CD4-positive, alpha-beta T cell (primary cell): Measurements from ENCODE around the gene INPP4B. TPM values are rescaled to one million over a fixed set of nuclear protein-coding genes. Genes with fewer than 3 reads are reported as not detected.

Experiments used
- ATAC-seq: fragments of 200-7000 bp; cut with Tn5 transposase; one replicate; pipeline ENCODE4 v1.10.0; 2022; ENCODE audit warnings: mild to moderate bottlenecking; ENCODE audit not compliant: poor library complexity
- CTCF ChIA-PET: fragments of 350-600 bp; sonication (Branson Sonifier 250); formaldehyde crosslinking; loops from one replicate; lab custom pipeline; 2021; ENCODE audit warnings: antibody characterized with exemption, inconsistent platforms; lab: Charles Lee
- POLR2A ChIA-PET: fragments of 350-600 bp; sonication (Branson Sonifier 250); formaldehyde crosslinking; loops from one replicate; lab custom pipeline; 2021; ENCODE audit warnings: antibody characterized with exemption, inconsistent platforms; lab: Charles Lee
- DNase-seq, 14 experiments: peaks; one replicate each; pipeline ENCODE4 v3.0.0-alpha.2; 2013 to 2020; ENCODE audit warnings: mixed read lengths in 2 of 14
- H3K27ac ChIP-seq, 2 donors: one replicate each; pipeline versions ENCODE4 v1.5.1 to v1.7.0; 2013; ENCODE audit warnings: low read length in 2 of 2, low read depth in 1 of 2, mild to moderate bottlenecking in 1 of 2
- H3K27me3 ChIP-seq, 2 experiments: 1 replicate in 1 of 2; 2 replicates in 1 of 2; pipeline versions ENCODE4 v1.6.1 to v1.7.0; 2013; ENCODE audit warnings: low read length in 2 of 2, control low read depth in 1 of 2, mild to moderate bottlenecking in 1 of 2, moderate library complexity in 1 of 2; ENCODE audit not compliant: insufficient read depth in 2 of 2, control insufficient read depth in 1 of 2
- H3K36me3 ChIP-seq: one replicate; pipeline ENCODE4 v1.6.1; 2013; ENCODE audit warnings: low read length, control low read depth; ENCODE audit not compliant: insufficient read depth
- H3K4me1 ChIP-seq: one replicate; pipeline ENCODE4 v1.6.1; 2013; ENCODE audit warnings: low read length, control low read depth; ENCODE audit not compliant: insufficient read depth
- H3K4me3 ChIP-seq: one replicate; pipeline ENCODE4 v1.5.1; 2013; ENCODE audit warnings: mild to moderate bottlenecking, low read length, moderate library complexity
- H3K9me3 ChIP-seq, 2 experiments: 1 replicate in 1 of 2; 2 replicates in 1 of 2; pipeline versions ENCODE4 v1.6.1 to v1.7.0; 2013; ENCODE audit warnings: low read length in 2 of 2, mild to moderate bottlenecking in 2 of 2, control low read depth in 1 of 2, moderate library complexity in 1 of 2; ENCODE audit not compliant: control insufficient read depth in 1 of 2, insufficient read depth in 1 of 2
- H3K27ac Mint-ChIP-seq: one replicate; pipeline ENCODE4 v1.8.0; 2020; ENCODE audit warnings: mixed read lengths
- H3K27me3 Mint-ChIP-seq: one replicate; pipeline ENCODE4 v1.8.0; 2021; ENCODE audit warnings: mixed read lengths
- H3K36me3 Mint-ChIP-seq: one replicate; pipeline ENCODE4 v1.8.0; 2021; ENCODE audit warnings: low read depth, mixed read lengths
- H3K4me1 Mint-ChIP-seq: one replicate; pipeline ENCODE4 v1.8.0; 2021; ENCODE audit warnings: low read depth, mixed read lengths
- H3K4me3 Mint-ChIP-seq: one replicate; pipeline ENCODE4 v1.8.0; 2020; ENCODE audit warnings: mild to moderate bottlenecking, mixed read lengths
- H3K9me3 Mint-ChIP-seq: one replicate; pipeline ENCODE4 v1.8.0; 2020; ENCODE audit warnings: mixed read lengths
- intact Hi-C, 2 experiments: fragments of 100-400 bp; cut with DNase I in 1 of 2; cut with micrococcal nuclease in 1 of 2; formaldehyde crosslinking; loops; one replicate each; pipeline versions ENCODE4 v1.15.1 to v1.9.0; 2023 to 2025; cut with DNase I, micrococcal nuclease
- total RNA-seq, 174 experiments: library from RNA in 2 of 174; stranded (reverse) in 2 of 174; gene quantifications; one replicate each; pipeline ENCODE4 v1.2.3 and lab custom pipeline; 2021 to 2026
- TF ChIP-seq, protein P1 (sequence below): fragments of 200-600 bp; IDR thresholded peaks from one replicate; pipeline ENCODE4 v1.8.0; 2022; ENCODE audit warnings: antibody characterized with exemption, mild to moderate bottlenecking

INPP4B gene
- total RNA-seq, 2 experiments from 2014 or later: 50.7 to 53.8 TPM

DNA sequence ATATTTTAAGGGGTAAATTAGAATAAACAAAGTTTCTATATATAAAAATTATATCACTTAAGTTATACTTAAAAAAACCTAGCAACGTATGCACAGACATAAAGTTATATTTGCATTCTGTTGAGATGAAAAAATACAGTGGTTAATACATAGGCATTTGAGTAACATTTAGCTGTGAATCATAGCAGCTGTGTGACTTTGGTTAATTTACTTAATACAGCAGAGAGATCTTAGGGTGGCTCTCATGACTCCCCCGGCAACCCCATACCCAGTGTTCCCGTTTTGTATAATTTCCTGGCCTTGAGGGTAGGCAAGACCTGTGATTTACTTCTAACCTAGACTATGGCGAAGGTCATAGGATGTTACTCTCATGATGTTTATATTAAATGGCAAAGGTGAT lies 504.8 kb downstream of the INPP4B start:
- Mint-ChIP-seq H3K9me3 (no peaks in the 10 kb centered on the region), H3K27me3 (no peaks in the 10 kb centered on the region), H3K4me3 (no peak overlapping the region), H3K36me3 (peaks cover 53% of the 10 kb centered on the region), H3K4me1 (peaks cover 83% of the 10 kb centered on the region), H3K27ac (no peak overlapping the region)
- Histone ChIP-seq H3K9me3 (peaks cover 0 to 5% of the 10 kb centered on the region in 2 experiments), H3K27ac (no peak overlapping the region), H3K36me3 (peaks cover 26% of the 10 kb centered on the region), H3K4me3 (no peak overlapping the region), H3K27me3 (no peaks in the 10 kb centered on the region), H3K4me1 (peaks cover 5% of the 10 kb centered on the region)
- ChIA-PET POLR2A (interaction anchor here (1.6 kb wide), 1 partner anchor 15 kb away, joined by 8 read pairs; no protein-coding TSS in a partner anchor), CTCF (interaction anchor here (1.5 kb wide), 1 partner anchor 66 kb away, joined by 4 read pairs; no protein-coding TSS in a partner anchor)
- intact Hi-C loops: loop anchor here in 1 of 2 experiments (5.0 kb wide), 1 partner anchor 34 kb away; no protein-coding TSS in a partner anchor
- ATAC-seq: no peak
- no peak for DNase-seq
- TF ChIP-seq, protein P1, sequence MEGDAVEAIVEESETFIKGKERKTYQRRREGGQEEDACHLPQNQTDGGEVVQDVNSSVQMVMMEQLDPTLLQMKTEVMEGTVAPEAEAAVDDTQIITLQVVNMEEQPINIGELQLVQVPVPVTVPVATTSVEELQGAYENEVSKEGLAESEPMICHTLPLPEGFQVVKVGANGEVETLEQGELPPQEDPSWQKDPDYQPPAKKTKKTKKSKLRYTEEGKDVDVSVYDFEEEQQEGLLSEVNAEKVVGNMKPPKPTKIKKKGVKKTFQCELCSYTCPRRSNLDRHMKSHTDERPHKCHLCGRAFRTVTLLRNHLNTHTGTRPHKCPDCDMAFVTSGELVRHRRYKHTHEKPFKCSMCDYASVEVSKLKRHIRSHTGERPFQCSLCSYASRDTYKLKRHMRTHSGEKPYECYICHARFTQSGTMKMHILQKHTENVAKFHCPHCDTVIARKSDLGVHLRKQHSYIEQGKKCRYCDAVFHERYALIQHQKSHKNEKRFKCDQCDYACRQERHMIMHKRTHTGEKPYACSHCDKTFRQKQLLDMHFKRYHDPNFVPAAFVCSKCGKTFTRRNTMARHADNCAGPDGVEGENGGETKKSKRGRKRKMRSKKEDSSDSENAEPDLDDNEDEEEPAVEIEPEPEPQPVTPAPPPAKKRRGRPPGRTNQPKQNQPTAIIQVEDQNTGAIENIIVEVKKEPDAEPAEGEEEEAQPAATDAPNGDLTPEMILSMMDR: no peak

DNA sequence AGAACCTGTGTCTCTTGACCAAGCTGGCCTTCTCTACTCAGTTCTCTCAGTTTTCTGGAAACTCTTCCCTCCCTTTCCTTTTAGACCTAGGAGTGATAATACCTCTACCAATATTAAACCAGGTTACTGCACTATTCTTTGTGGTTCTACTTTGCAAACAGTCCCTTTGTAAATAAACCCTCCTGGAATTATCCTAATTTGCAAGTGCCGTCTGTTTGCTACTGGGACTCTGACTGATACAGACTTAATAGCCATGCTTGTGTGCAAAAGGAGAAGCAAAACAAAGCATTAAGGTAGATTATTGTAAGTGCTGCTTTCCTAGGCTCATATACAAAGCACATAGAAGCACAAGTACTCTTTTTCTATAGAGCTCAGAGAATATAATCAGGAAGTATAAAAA lies 507.0 kb downstream of the INPP4B start:
- DNase-seq (no peak), ATAC-seq (no peak)
- Mint-ChIP-seq H3K4me3 (no peak overlapping the region), H3K36me3 (peaks cover 56% of the 10 kb centered on the region), H3K4me1 (peaks cover 78% of the 10 kb centered on the region), H3K27me3 (no peaks in the 10 kb centered on the region), H3K9me3 (no peaks in the 10 kb centered on the region), H3K27ac (peak overlapping the region; percentile 62)
- ChIA-PET POLR2A (no interaction called here), CTCF (interaction anchor here (1.1 kb wide), 1 partner anchor 14 kb away, joined by 3 read pairs; no protein-coding TSS in a partner anchor)
- Histone ChIP-seq H3K4me1 (peaks cover 11% of the 10 kb centered on the region), H3K27ac (no peak overlapping the region), H3K4me3 (no peak overlapping the region), H3K36me3 (peaks cover 26% of the 10 kb centered on the region), H3K9me3 (peaks cover 0 to 7% of the 10 kb centered on the region in 2 experiments), H3K27me3 (no peaks in the 10 kb centered on the region)
- intact Hi-C loops: no loop called here
- TF ChIP-seq, protein P1: no peak

DNA sequence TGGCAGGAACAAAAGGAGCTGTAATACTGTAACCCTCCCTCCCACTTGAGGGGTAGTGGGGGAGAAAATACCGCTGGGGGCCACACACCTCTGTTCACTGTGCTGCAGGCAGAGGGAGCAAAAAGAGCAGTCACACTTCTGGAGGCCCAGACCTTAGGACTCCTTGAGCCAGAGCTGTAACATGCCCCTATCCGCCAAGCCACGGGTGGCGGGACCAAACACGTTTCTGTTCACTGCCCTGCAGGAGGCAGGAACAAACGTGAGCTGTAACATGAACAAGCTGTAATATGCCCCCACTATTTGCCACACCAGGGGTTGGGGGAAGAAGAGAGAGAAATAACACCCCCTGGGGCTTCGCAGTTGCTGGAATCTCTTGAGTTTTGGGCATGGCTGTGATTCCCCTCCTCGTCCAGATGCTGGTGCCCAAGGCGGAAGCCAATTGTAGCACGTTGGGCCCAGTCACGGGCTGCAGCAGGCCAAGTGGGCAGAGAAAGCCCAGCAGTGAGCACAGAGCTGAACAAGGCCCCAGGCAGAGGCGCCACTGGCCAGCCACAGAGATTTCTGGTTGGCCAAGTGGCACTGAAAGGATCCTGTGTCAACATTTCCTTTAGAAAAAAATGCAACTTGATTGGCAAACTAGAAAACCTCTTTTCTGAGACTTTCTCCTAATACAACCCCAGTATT lies 509.7 kb downstream of the INPP4B start:
- DNase-seq: no peak
- H3K27me3 Mint-ChIP-seq: no peaks in the 10 kb centered on the region
- Histone ChIP-seq H3K27ac (no peak overlapping the region), H3K9me3 (peaks cover 0 to 7% of the 10 kb centered on the region in 2 experiments), H3K27me3 (no peaks in the 10 kb centered on the region), H3K36me3 (peaks cover 22% of the 10 kb centered on the region), H3K4me3 (no peak overlapping the region), H3K4me1 (peaks cover 18% of the 10 kb centered on the region)
- intact Hi-C loops: no loop called here
- ChIA-PET POLR2A (no interaction called here), CTCF (interaction anchor here (1.3 kb wide), 1 partner anchor 12 kb away, joined by 3 read pairs; no protein-coding TSS in a partner anchor)
- H3K36me3 Mint-ChIP-seq: peaks cover 48% of the 10 kb centered on the region
- peaks cover 69% of the 10 kb centered on the region for H3K4me1 Mint-ChIP-seq
- H3K27ac Mint-ChIP-seq: no peak overlapping the region
- no peaks in the 10 kb centered on the region for H3K9me3 Mint-ChIP-seq
- TF ChIP-seq, protein P1: no peak
- H3K4me3 Mint-ChIP-seq: no peak overlapping the region
- no peak for ATAC-seq
